GM12878 (cell line): ENCODE measurements around the gene IRF6. TPM values are rescaled to one million over a fixed set of nuclear protein-coding genes. Genes with fewer than 3 reads are reported as not detected.

Source experiments
- BHLHE40 ChIP-seq, 2 experiments: fragments of 450-650 bp in 1 of 2; IDR thresholded peaks; 2 replicates each; pipeline ENCODE4 v1.6.1; 2011 to 2017; ENCODE audit warnings: low read depth in 2 of 2, borderline replicate concordance in 1 of 2, improper control_type of control experiment in 1 of 2, low read length in 1 of 2, mild to moderate bottlenecking in 1 of 2
- FOXM1 ChIP-seq: IDR thresholded peaks from 2 replicates; pipeline ENCODE4 v1.6.1; 2012; ENCODE audit warnings: low read depth, mild to moderate bottlenecking, inconsistent platforms, low read length, moderate library complexity
- NFYB ChIP-seq: IDR thresholded peaks from 2 replicates; pipeline ENCODE4 v1.6.1; 2011; ENCODE audit warnings: low read depth, mild to moderate bottlenecking, low read length, improper control_type of control experiment, moderate library complexity; ENCODE audit not compliant: insufficient read depth
- polyA plus RNA-seq, 11 experiments: library from polyadenylated mRNA; depleted of rRNA in 4 of 11; unstranded in 6 of 11; stranded (reverse) in 5 of 11; fragments of >200 nt; fragmentation: Nextera tagmentation in 4 of 11; fragmentation: Illumina TruSeq in 1 of 11; extraction: Ambion mirVana in 4 of 11; extraction: Trizol in 1 of 11; gene quantifications; 1 replicate in 1 of 11; 2 replicates in 10 of 11; pipeline versions ENCODE4 v1.2.1 to v1.2.3, GENCODE V29; 2011 to 2016; ENCODE audit warnings: inconsistent platforms in 2 of 11, missing spikeins in 2 of 11, low read depth in 1 of 11
- total RNA-seq, 4 experiments: library from RNA; depleted of rRNA in 3 of 4; stranded (reverse); fragments of >200 nt in 3 of 4; fragmentation: Illumina TruSeq in 1 of 4; extraction: Trizol in 1 of 4; gene quantifications; 2 replicates each; pipeline versions ENCODE4 v1.2.1 to v1.2.3, GENCODE V29; 2013 to 2021
- TF ChIP-seq, protein P1 (sequence below): fragments of 150-350 bp; IDR thresholded peaks from 2 replicates; pipeline ENCODE4 v1.6.1; 2016; ENCODE audit warnings: low read depth, low read length
- TF ChIP-seq, protein P2 (sequence below): fragments of 450-650 bp; IDR thresholded peaks from 2 replicates; pipeline ENCODE4 v1.6.1; 2018; ENCODE audit warnings: borderline replicate concordance, mild to moderate bottlenecking; ENCODE audit not compliant: partially characterized antibody
- TF ChIP-seq, protein P3 (sequence below): IDR thresholded peaks from 2 replicates; pipeline ENCODE4 v1.6.1; 2012; ENCODE audit warnings: low read depth, low read length, improper control_type of control experiment

IRF6 gene
- total and polyA plus RNA-seq, 10 of the 15 experiments (the other 5 are each of a cell fraction or from before 2014, with no cell fraction given) = 0.04 to 0.50 (median 0.09) TPM; not detected in 1

DNA sequence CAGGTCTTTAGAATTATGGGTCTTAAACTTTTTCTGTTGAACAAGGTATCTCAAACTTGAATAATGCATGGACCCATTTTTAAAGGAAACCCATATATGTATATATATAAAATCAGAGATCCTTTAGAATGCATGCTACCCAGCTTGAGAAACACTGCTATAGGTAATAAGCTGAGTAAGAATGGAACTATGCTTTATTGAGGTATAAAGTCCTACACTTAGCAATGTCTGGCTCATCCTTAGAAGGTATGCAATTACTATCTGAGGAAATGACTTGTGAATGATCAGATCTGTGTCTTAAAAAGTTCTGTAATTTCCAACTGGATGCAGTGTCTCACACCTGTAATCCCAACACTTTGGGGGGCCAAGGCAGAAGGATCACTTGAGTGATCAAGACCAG is 38.8 kb downstream of the IRF6 start (continued):
- TF ChIP-seq, protein P1, sequence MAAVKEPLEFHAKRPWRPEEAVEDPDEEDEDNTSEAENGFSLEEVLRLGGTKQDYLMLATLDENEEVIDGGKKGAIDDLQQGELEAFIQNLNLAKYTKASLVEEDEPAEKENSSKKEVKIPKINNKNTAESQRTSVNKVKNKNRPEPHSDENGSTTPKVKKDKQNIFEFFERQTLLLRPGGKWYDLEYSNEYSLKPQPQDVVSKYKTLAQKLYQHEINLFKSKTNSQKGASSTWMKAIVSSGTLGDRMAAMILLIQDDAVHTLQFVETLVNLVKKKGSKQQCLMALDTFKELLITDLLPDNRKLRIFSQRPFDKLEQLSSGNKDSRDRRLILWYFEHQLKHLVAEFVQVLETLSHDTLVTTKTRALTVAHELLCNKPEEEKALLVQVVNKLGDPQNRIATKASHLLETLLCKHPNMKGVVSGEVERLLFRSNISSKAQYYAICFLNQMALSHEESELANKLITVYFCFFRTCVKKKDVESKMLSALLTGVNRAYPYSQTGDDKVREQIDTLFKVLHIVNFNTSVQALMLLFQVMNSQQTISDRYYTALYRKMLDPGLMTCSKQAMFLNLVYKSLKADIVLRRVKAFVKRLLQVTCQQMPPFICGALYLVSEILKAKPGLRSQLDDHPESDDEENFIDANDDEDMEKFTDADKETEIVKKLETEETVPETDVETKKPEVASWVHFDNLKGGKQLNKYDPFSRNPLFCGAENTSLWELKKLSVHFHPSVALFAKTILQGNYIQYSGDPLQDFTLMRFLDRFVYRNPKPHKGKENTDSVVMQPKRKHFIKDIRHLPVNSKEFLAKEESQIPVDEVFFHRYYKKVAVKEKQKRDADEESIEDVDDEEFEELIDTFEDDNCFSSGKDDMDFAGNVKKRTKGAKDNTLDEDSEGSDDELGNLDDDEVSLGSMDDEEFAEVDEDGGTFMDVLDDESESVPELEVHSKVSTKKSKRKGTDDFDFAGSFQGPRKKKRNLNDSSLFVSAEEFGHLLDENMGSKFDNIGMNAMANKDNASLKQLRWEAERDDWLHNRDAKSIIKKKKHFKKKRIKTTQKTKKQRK = no peak
- TF ChIP-seq FOXM1 (no peak), NFYB (no peak), BHLHE40 (IDR thresholded peaks at IDR 0.05; ENCODE audit: borderline replicate concordance in 1 of 2, low read depth in 2 of 2, low read length in 1 of 2) (no peak)
- TF ChIP-seq, protein P2, sequence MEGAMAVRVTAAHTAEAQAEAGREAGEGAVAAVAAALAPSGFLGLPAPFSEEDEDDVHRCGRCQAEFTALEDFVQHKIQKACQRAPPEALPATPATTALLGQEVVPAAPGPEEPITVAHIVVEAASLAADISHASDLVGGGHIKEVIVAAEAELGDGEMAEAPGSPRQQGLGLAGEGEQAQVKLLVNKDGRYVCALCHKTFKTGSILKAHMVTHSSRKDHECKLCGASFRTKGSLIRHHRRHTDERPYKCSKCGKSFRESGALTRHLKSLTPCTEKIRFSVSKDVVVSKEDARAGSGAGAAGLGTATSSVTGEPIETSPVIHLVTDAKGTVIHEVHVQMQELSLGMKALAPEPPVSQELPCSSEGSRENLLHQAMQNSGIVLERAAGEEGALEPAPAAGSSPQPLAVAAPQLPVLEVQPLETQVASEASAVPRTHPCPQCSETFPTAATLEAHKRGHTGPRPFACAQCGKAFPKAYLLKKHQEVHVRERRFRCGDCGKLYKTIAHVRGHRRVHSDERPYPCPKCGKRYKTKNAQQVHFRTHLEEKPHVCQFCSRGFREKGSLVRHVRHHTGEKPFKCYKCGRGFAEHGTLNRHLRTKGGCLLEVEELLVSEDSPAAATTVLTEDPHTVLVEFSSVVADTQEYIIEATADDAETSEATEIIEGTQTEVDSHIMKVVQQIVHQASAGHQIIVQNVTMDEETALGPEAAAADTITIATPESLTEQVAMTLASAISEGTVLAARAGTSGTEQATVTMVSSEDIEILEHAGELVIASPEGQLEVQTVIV = no peak
- TF ChIP-seq, protein P3, sequence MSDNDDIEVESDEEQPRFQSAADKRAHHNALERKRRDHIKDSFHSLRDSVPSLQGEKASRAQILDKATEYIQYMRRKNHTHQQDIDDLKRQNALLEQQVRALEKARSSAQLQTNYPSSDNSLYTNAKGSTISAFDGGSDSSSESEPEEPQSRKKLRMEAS = no peak
